Endothelial cell of hepatic sinusoid (primary cell): Measurements from ENCODE around the gene LGALS9.
"Not testable (repeated sequence)": the region's sequence is repeated elsewhere in the genome, so short reads cannot be mapped to it uniquely, and the experiment has no call there.

Source experiments
- in situ Hi-C: cut with HindIII; loops from 2 replicates; pipeline ENCODE4 v1.10.0; 2017; ENCODE audit warnings: low sequenced_read_pairs

Gene LGALS9

DNA sequence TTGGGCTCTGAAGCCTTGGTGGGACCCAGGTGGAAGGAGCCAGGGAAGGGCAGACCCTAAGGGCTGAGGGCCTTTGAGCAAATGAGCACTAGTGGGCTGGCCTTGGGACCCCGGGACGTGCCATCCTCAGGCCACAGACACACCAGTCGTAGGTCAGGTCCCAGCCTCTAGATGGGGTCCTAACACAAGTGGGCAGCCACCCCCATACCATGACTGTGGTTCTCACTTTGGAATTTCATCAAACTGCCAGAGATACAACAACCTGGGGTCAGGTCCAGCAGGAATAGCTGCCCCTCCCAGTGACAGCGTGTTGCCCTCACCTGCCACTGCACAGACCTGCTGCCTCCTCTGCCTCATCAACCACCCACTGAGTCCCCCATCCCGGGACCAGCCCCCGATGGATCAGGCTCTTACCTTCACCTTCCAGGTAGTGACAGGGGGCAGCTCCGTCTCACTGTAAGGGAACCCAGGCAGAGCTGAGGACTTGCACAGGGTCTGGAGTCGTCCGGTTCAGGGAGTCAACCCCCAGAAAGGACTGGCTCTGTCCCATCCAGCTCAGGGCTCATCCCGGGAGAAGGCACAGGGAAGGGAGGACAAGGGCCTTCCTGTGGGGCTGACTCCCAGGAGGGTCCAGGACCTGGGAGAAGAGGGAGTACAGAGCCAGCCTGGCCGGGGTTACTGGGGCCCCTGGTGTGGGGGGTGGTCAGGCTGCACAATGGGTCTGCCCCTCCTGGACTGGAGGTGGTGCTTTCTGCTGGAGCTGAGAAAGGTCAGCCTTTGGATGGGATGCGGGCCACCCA lies 40.0 kb downstream of the LGALS9 start:
- in situ Hi-C loops = no loop called here

DNA sequence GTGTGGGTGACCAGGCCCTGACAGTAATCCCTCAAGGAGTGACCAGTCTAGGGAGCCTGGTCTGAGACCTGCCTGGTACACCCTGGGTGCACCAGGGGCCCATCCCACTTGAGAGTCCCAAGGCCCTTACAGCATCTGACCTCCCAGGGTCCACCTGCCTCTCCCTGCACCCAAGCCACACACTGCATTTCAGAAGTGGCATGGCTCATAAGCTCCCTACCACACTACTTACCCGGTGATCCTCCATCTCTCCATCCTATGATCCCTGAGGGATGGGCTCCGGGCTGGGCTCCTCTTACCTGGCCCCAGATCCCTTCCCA lies 40.6 kb downstream of the LGALS9 start:
- in situ Hi-C loops = no loop called here

DNA sequence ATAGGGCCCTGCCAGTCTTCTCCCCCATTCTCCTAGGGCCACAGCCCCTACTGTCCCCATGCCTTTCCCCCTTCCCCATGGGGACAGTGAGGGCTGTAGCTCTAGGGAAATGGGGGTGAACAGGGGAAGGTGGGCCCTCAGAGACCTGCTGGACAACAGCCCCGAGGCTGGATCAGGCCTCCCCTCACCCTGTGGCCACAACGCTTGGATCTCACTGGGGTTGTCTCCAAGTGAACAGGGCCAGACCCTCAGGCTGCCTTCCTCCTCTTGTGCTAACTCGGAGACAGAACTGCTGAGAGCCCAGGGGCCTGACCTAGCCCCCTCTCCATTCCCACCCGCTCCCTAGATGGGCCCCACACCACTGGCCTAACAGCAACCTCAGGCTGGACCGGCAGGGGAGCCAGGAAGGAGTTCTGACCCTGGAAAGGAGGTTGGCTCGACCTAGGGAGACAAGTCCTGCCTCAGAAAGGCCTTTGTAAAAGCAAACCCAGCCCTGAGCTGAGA lies 41.0 kb downstream of the LGALS9 start:
- in situ Hi-C loops = not testable (repeated sequence)

DNA sequence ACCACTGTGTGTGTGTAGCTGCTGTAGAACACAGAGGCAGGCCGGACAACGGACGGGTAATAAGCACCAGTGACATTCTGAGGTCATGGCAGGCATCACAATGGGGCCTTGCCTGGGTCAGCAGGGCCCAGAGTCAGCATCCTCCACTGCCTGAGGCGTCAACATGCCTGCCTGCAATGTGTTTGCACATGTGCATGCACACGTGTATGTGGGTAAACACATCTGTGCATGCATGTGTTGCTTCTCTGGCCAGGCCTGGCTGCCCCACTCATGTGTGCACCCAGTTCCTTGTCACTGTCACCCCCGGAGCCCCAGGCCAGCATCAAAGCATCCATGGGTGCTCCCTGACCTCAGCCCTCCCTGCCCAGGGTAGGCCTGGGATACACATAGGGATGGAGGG lies 43.3 kb downstream of the LGALS9 start:
- in situ Hi-C loops = no loop called here

DNA sequence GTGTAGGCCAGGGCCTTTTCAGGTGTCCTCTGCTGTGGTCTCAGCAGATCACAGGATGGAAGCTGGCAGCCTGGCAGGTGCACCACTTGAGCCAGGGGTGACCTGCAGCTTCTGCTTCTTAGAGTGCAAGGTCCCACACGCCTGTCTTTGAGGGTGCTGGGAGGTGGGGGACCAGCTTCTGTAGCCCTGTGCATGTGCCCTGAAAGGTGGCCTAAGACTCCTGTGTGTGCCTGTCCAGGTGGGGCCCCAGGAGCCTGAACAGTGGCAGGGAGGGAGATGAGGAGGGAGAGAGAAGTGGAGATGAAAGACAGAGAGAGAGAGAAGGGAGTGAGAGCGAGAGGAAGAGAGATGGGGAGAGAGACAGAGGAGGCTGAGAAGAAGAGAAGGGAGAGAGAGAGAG lies 46.2 kb downstream of the LGALS9 start:
- in situ Hi-C loops = loop anchor here (25.0 kb wide), 1 partner anchor 110 kb away; no protein-coding TSS in a partner anchor

DNA sequence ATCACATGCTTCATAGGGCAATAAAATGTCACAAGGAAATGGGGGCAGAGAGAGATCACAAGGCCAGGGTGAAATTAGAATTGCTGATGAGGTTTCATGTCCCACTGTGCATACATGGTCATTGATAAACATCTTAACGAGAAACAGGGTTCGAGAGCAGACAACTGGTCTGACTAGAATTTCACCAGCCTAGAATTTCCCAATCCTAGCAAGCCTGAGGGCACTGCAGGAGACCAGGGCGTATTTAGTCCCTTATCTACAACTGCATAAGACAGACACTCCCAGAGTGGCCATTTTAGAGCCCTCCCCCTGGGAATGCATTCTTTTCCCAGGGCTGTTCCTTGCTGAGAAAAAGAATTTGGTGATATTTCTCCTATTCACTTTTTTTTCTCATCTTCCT lies 55.3 kb downstream of the LGALS9 start:
- in situ Hi-C loops = loop anchor here (25.0 kb wide), 1 partner anchor 101 kb away; no protein-coding TSS in a partner anchor

DNA sequence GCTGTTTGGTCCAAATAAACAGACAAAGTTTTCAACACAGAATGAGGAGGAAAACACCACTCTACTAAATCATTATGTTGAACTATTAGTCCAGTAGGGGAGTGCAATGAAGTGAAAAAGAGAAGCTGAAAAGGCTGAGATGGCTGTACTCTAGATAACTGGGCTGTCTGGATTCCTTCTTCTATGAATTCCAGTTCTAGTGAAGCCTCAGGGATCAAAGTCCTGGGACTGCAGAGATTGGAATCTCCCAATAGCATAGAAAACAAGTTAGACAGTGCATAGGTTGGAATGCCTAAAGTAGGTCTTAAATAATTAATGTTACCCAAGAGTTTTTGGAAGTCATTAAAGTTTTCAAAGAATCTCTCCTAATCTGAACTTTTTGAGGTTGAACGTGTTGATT lies 59.9 kb downstream of the LGALS9 start:
- in situ Hi-C loops = loop anchor here (25.0 kb wide), 1 partner anchor 96 kb away; no protein-coding TSS in a partner anchor

DNA sequence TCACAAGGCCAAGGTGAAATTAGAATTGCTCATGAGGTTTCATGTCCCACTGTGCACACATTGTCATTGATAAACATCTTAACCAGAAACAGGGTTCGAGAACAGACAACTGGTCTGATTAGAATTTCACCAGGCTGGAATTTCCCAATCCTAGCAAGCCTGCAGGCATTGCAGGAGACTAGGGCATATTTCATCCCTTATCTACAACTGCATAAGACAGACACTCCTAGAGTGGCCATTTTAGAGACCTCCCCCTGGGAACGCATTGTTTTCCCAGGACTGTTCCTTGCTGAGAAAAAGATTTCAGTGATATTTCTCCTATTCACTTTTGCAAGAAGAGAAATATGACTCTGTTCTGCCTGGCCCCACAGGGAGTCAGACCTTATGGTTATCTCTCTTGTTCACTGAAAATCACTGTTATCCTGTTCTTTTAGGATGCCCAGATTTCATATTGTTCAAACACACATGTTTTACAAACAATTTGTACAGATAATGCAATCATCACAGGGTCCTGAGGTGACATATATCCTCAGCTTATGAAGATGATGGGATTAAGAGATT lies 64.3 kb downstream of the LGALS9 start:
- in situ Hi-C loops = loop anchor here (25.0 kb wide), 1 partner anchor 92 kb away; no protein-coding TSS in a partner anchor
